ENCODE measurements around the gene XYLT2. TPM values are rescaled to one million over a fixed set of nuclear protein-coding genes. Genes with fewer than 3 reads are reported as not detected.

The XYLT2 gene
- total and polyA plus RNA-seq, 2 of the 13 experiments (the other 11 are each of a cell fraction or from before 2014, with no cell fraction given) = 17.0 to 22.1 TPM

GRCh38 chr17:50297407-50297865 is 48.5 kb upstream of the XYLT2 start (continued):
- TF ChIP-seq ZNF691 (CRISPR knock-in tag; IDR thresholded peaks at IDR 0.05; ENCODE audit: borderline replicate concordance, low read depth) = peak; percentile 40; the same call in 1 of the 2 replicates
- TF ChIP-seq TFDP1 (CRISPR knock-in tag; IDR thresholded peaks at IDR 0.05; ENCODE audit: borderline replicate concordance) = no peak
- peak; percentile 27; the same call in 1 of the 2 replicates for TF ChIP-seq SUZ12 (IDR thresholded peaks at IDR 0.05; ENCODE audit: low read depth, low read length)
- 0 out of 2 replicates have a peak, but pooled peaks have one; percentile 20 for TF ChIP-seq ISL2 (CRISPR knock-in tag; IDR thresholded peaks at IDR 0.05)
- no peak for TF ChIP-seq MLLT10 (CRISPR knock-in tag; IDR thresholded peaks at IDR 0.05)
- TF ChIP-seq GABPB1 (CRISPR knock-in tag; IDR thresholded peaks at IDR 0.05) = peak; percentile 25; the same call in 1 of the 2 replicates
- TF ChIP-seq ZNF547 (CRISPR knock-in tag; IDR thresholded peaks at IDR 0.05) = peak; percentile 29; the same call in 1 of the 2 replicates
- peak; percentile 59; the same call in 1 of the 2 replicates for TF ChIP-seq THRA (CRISPR knock-in tag; IDR thresholded peaks at IDR 0.05; ENCODE audit: borderline replicate concordance)
- peak; percentile 45; the same call in 1 of the 2 replicates for TF ChIP-seq NFKB2 (CRISPR knock-in tag; IDR thresholded peaks at IDR 0.05; ENCODE audit: borderline replicate concordance)
- no peak for TF ChIP-seq ZNF879 (CRISPR knock-in tag; IDR thresholded peaks at IDR 0.05)
- 0 out of 2 replicates have a peak, but pooled peaks have one; percentile 18 for TF ChIP-seq HDAC2 (CRISPR knock-in tag; IDR thresholded peaks at IDR 0.05)
- no peak for TF ChIP-seq ZNF773 (CRISPR knock-in tag; IDR thresholded peaks at IDR 0.05; ENCODE audit: borderline replicate concordance)
- no peak for TF ChIP-seq SYNCRIP (IDR thresholded peaks at IDR 0.05; ENCODE audit: insufficient read depth, low read depth, low read length)
- TF ChIP-seq NR0B2 (CRISPR knock-in tag; IDR thresholded peaks at IDR 0.05) = no peak
- TF ChIP-seq MTERF4 (CRISPR knock-in tag; IDR thresholded peaks at IDR 0.05) = no peak
- no peak for TF ChIP-seq ZNF614 (CRISPR knock-in tag; IDR thresholded peaks at IDR 0.05; ENCODE audit: borderline replicate concordance)
- TF ChIP-seq CTCF (CRISPR knock-in tag; IDR thresholded peaks at IDR 0.05) = peak; percentile 98
- peak; percentile 34 for TF ChIP-seq YY1 (IDR thresholded peaks at IDR 0.05; ENCODE audit: insufficient read depth, insufficient replicate concordance, low read depth, low read length)
- 0 out of 2 replicates have a peak, but pooled peaks have one; percentile 58 for TF ChIP-seq ZNF225 (CRISPR knock-in tag; IDR thresholded peaks at IDR 0.05)

Data from HepG2 (cell line).